Activated CD8-positive, alpha-beta memory T cell treated with anti-CD3 and anti-CD28 coated beads for 1 hour (primary cell): ENCODE results near the gene ACBD3.
A peak's percentile ranks its signal among the peaks of the same experiment; 100 is the strongest.
"Not testable (repeated sequence)": the region's sequence is repeated elsewhere in the genome, so short reads cannot be mapped to it uniquely, and the experiment has no call there.

Experiments used
- DNase-seq, 2 donors: peaks; one replicate each; pipeline ENCODE4 v3.0.0-alpha.2; 2020; ENCODE audit warnings: low read depth in 1 of 2; ENCODE audit errors: extremely low read depth in 1 of 2

Gene ACBD3

DNA sequence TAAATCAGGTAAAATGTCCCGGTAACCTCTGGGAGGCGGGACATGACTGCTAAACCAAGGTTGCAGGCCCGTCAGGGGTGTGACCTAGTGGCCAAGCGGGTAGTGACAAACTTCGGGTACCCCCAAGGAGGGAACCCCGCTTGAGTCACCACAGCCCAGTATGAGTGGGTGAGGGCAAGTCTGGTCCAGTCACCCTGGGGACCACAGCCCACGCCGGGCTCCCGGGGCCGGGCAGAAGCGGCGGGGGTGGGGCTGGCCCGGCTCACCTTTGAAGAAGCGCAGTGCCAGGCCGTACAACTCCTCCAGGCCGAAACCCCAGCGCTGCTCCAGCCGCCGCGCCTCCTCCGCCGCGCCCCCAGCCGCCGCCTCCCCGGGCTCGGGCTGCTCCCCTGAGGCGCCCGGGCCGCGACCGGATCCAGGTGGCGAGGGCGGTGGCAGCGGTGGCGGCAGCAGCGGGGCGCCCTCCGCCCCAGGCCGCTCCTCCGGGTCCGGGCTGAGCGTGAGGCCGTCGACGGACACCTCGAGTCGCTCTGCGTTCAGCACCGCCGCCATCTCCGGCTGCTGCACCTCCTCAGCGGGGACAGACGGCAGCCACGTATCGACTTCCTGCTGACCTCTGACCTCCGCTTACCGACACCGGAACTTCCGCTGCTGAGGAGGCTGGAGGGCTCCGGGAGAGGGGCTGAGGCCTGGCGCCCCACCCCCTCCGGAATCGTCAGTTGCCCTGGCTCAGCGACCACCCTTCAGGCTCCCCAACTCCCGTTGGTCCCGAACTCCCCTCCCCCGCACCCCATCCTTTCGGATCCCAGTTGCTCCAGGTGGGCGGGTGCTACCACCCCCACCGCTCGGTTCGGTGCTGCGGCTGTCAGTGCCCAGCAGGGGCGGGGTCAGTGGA lies at the start of gene ACBD3:
Gene ACBD3, minus strand, starts transcription at position 618 of the 895 bp plus-strand sequence. Its CDS starts 66 bp downstream, at position 552.
- peak; percentile 62 to 68 for DNase-seq

DNA sequence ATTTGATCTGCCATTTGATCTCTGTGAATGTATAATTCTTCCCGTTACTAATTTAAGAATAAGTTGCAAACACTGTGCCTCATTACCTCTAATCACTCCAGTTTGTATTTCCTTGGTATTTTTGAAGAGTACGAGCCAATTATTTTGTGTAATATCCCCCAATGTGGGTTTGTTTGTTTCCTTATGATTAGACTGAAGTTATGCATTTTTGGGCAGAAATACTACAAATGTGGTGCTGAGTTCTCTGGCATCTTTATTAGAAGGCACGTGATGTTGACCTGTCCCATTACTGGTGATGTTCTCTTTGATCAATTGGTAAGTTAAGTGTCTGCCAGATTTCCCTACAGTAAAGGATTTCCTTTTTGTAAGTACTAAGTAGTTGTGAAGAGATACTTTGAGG lies 47.3 kb upstream of the ACBD3 start:
- no peak for DNase-seq

DNA sequence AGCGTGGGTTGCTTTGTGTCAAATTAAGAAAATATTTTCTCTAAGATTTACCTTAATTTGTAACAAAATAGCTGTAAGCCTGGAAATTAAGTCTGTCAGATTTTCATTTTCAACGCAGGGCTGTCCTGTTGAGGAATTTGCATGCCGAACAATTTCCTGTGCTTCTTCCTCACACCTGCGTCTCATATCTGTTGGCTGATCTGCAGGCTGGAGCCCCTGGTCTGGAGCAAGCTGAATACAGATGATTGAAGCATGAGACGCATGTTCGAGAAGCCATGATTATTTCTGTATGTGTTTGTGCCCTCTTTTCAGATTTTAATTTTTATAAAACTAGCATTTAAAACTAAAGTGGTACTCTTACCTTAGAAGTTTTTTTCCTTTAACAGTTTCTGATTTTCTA lies 46.8 kb upstream of the ACBD3 start:
- no peak for DNase-seq

- no peak for DNase-seq
Measured at GRCh38 chr1:226226601-226227000, 40.1 kb upstream of the ACBD3 start.

DNA sequence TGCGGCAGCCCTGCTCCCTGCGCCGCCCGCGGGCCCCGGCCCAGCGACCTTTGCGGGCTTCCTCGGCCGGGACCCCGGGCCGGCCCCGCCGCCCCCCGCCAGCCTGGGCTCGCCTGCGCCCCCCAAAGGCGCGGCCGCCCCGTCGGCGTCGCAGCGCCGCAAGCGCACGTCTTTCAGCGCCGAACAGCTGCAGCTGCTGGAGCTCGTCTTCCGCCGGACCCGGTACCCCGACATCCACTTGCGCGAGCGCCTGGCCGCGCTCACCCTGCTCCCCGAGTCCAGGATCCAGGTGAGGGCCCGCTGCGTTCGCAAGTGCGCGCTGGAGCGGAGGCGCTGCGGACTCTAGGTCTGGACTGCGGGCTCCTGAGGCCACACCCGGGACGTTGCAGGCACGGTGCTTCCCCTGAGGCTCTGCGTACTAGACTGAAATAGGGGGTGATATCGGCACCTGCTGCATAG lies 37.3 kb upstream of the ACBD3 start:
- no peak for DNase-seq

- no peak for DNase-seq
Measured at GRCh38 chr1:226223157-226223785, 36.7 kb upstream of the ACBD3 start, which contains the start of gene MIXL1. TSS of gene MIXL1 (plus strand) at chr1:226223664. CDS start at chr1:226223682, 18 bp downstream.

- no peak for DNase-seq
Measured at GRCh38 chr1:226222686-226223085, 36.1 kb upstream of the ACBD3 start.

DNA sequence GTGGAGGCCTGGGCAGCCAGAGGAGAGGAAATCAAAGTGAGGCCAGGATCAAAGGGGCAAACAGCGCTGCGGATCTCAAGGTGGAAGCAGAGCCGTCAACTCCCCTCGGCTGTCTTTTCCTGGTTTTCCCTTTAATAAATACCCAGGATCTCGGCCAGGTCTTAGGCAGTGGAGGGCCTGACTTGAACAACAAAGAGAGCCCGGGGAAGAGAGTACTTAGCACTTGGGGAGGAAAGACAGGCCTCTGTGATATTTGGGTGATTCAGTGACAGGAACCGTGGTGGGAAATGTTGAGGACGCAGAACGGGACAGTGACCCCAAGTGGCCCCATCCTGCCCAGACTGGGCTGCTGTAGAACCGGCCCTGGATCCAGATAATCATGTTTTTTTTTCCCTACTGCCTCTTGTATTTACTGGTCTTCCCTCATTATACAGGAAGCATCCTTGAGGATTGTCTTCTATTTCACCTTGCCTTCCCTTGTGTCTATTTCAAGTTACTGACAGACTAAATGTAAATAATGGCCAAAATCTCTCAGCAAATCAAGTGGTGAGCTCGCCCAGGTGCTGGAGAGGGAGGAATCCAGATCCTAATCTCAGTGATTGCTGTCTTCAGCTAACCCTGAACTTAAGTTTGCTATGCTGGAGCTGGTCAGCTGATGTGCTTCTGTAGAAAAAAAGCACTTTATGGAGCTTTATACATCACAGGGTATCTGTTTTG lies 34.1 kb upstream of the ACBD3 start:
- DNase-seq: no peak

DNA sequence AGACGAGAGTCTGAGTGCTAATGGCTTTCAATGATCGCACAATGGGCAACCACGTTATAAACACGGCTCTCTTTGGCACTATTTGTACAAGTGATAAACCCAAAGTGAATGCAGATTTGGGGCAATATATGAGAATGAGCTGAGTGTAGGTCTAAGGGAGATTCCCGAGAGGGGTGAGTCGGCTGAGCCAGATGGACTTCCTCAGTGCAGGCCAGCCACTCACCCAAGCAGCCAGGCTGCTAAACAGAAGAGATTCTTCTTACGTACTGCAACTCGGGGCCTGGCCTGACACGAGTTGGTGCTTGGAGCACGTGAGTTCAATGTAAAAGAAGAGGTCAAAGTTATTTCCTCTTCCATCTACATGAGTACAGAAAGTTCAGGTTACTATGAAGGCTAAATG lies 30.7 kb upstream of the ACBD3 start:
- DNase-seq: no peak

DNA sequence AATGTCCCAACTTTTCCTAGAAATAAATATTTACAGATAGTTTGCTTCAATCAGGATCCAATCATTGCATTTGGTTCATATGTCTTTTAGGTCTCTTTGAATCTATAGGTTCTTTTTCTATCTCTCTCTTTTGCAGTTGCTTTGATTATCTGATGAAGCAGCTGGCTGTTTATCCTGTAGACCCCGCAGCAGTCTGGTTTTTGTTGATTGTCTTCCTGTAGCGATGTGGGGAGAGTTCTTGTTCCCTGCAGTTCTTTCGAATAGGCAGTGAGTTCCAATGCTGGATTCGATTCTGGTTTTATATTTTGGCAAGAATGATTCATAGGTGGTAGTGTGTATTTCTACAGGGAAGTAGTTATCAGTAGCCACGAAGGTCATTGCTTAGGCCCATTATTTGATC lies 29.5 kb upstream of the ACBD3 start:
- no peak for DNase-seq

- DNase-seq: no peak
Measured at GRCh38 chr1:226215239-226215638, 28.7 kb upstream of the ACBD3 start.

- DNase-seq: no peak
Measured at GRCh38 chr1:226212545-226212944, 26.0 kb upstream of the ACBD3 start.

GRCh38 chr1:226211181-226211821 lies 24.8 kb upstream of the ACBD3 start:
- DNase-seq: no peak

GRCh38 chr1:226210571-226211176 lies 24.1 kb upstream of the ACBD3 start:
- no peak for DNase-seq

- no peak for DNase-seq
Measured at GRCh38 chr1:226209307-226210059, 22.9 kb upstream of the ACBD3 start.

- DNase-seq: no peak
Measured at GRCh38 chr1:226207048-226207447, 20.5 kb upstream of the ACBD3 start.

- DNase-seq: no peak
Measured at GRCh38 chr1:226204198-226204597, 17.7 kb upstream of the ACBD3 start.

DNA sequence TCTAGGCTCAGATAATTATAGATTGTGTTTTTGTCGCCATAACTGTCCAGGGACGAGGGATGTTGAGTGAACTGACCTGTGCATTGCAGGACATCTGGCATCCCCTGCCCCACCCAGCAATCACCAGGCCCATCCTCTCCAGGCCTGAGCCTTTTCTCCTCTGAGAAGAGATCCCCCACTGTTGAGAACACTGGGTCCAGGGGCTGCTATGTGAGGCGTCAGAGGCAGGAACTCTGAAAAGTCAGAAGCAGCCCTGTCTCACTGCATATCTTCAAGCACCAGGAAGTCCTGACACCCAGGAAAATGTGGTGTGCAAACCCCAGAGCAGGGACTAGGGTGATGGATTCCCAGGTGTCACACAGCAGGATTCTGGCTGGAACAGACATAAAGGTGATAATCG lies 17.1 kb upstream of the ACBD3 start:
- DNase-seq: no peak

DNA sequence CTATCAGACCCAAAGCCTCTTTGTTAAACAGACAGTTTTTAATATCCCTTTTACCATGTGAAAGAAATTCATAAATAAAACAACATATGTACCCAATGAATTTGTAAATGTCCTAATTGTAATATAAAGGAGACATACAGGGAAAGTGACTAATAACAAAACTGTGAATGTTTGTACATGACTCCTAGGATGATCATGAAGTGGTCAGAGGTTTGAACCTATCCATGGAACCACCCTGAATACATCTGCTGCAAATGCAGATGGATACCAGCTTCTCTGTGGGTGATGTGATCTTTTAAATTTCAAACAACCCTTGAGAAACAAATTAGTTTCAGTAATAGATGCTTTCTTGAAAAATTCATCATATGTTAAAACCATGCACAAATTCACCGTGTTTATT lies 16.7 kb upstream of the ACBD3 start:
- no peak for DNase-seq

GRCh38 chr1:226202666-226203065 lies 16.1 kb upstream of the ACBD3 start:
- not testable (repeated sequence) for DNase-seq
